ENCODE results near the gene SLK. TPM values are rescaled to one million over a fixed set of nuclear protein-coding genes. Genes with fewer than 3 reads are reported as not detected.

SLK gene
- total RNA-seq, 1 donor from 2014 or later: 42.7 TPM

DNA sequence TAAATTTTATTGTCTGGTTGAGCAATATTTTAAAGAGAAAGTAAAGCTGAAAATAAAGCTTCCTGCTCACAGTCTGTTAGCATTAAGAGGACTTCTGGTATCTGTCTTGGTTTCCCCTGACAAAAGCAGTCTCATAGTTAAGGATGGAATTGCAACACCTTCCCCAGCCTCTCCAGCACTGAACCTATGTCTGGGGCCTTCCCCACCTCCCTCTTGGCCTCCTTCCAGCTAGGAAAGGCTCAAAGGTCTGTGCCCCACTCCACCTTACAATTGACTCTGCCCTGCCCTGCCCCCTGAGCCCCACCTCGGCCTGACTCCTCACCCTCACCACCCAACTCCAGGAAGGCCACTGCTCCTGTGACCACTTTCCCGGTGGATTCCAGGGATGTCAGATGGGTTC is 85.5 kb downstream of the SLK start:
- H4K20me1 ChIP-seq (ENCODE audit: low read depth): no peaks in the 10 kb centered on the region
- no peak overlapping the region for H3K27ac Mint-ChIP-seq

DNA sequence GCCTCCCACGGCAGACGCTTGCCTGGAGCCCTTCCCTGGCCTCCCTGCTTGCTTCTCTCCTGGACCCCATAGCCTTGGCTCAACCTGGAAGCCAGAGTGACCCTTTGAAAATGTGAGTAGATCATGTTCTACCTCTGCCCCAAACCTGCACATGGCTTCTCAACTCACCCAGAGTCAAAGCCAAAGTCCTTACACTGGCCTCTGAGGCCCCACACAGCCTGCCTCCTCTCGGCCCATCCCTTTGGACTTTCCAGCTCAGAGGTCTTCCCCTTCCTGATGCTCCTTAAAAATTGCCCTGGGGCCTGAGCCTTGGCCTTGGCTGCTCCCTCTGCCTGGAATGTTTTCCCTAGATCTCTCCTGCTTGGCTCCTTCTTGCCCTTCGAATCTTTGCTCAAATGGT is 86.3 kb downstream of the SLK start:
- Mint-ChIP-seq H3K27me3 (ENCODE audit: insufficient read depth, low read depth) (peaks cover 15% of the 10 kb centered on the region), H3K36me3 (no peaks in the 10 kb centered on the region), H3K4me1 (peaks cover 24% of the 10 kb centered on the region), H3K4me3 (no peak overlapping the region), H3K27ac (no peak overlapping the region), H3K9me3 (no peaks in the 10 kb centered on the region)
- Histone ChIP-seq H3K4me1 (peaks cover 21% of the 10 kb centered on the region), H3K27me3 (no peaks in the 10 kb centered on the region), H3K9ac (no peak overlapping the region), H4K20me1 (ENCODE audit: low read depth) (no peaks in the 10 kb centered on the region), H3K79me2 (ENCODE audit: low read depth) (no peaks in the 10 kb centered on the region), H3K9me3 (ENCODE audit: low read depth) (no peaks in the 10 kb centered on the region), H3K36me3 (no peaks in the 10 kb centered on the region), H3F3A (ENCODE audit: low read depth) (peaks cover 21% of the 10 kb centered on the region), H3K4me3 (no peak overlapping the region), H3K27ac (no peak overlapping the region), H2AFZ (replicated peaks) (no peak overlapping the region), H3K4me2 (no peak overlapping the region)
- TF ChIP-seq, protein P1, sequence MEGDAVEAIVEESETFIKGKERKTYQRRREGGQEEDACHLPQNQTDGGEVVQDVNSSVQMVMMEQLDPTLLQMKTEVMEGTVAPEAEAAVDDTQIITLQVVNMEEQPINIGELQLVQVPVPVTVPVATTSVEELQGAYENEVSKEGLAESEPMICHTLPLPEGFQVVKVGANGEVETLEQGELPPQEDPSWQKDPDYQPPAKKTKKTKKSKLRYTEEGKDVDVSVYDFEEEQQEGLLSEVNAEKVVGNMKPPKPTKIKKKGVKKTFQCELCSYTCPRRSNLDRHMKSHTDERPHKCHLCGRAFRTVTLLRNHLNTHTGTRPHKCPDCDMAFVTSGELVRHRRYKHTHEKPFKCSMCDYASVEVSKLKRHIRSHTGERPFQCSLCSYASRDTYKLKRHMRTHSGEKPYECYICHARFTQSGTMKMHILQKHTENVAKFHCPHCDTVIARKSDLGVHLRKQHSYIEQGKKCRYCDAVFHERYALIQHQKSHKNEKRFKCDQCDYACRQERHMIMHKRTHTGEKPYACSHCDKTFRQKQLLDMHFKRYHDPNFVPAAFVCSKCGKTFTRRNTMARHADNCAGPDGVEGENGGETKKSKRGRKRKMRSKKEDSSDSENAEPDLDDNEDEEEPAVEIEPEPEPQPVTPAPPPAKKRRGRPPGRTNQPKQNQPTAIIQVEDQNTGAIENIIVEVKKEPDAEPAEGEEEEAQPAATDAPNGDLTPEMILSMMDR (IDR thresholded peaks at IDR 0.05): no peak
- TF ChIP-seq EZH2phosphoT487 (IDR thresholded peaks at IDR 0.05) (no peak), EZH2 (IDR thresholded peaks at IDR 0.05) (no peak)
- no peak for DNase-seq (ENCODE audit: low spot score)

More for the DNA sequence above, 85.5 kb downstream of the SLK start:
- no peaks in the 10 kb centered on the region for H3K27me3 ChIP-seq
- TF ChIP-seq EZH2phosphoT487 (IDR thresholded peaks at IDR 0.05) (no peak), EZH2 (IDR thresholded peaks at IDR 0.05) (no peak)
- TF ChIP-seq, protein P1 (IDR thresholded peaks at IDR 0.05): no peak
- H3K36me3 ChIP-seq: no peaks in the 10 kb centered on the region
- H3K9me3 ChIP-seq (ENCODE audit: low read depth): no peaks in the 10 kb centered on the region
- peaks cover 16% of the 10 kb centered on the region for H3K4me1 Mint-ChIP-seq
- no peak overlapping the region for H3K27ac ChIP-seq
- peaks cover 14% of the 10 kb centered on the region for H3F3A ChIP-seq (ENCODE audit: low read depth)
- H3K9ac ChIP-seq: no peak overlapping the region
- H3K4me3 Mint-ChIP-seq: no peak overlapping the region
- no peaks in the 10 kb centered on the region for H3K36me3 Mint-ChIP-seq
- no peak overlapping the region for H3K4me3 ChIP-seq
- no peaks in the 10 kb centered on the region for H3K9me3 Mint-ChIP-seq
- peaks cover 13% of the 10 kb centered on the region for H3K4me1 ChIP-seq
- no peaks in the 10 kb centered on the region for H3K79me2 ChIP-seq (ENCODE audit: low read depth)
- peaks cover 17% of the 10 kb centered on the region for H3K27me3 Mint-ChIP-seq (ENCODE audit: insufficient read depth, low read depth)
- DNase-seq (ENCODE audit: low spot score): no peak
- H2AFZ ChIP-seq (replicated peaks): no peak overlapping the region
- no peak overlapping the region for H3K4me2 ChIP-seq

DNA sequence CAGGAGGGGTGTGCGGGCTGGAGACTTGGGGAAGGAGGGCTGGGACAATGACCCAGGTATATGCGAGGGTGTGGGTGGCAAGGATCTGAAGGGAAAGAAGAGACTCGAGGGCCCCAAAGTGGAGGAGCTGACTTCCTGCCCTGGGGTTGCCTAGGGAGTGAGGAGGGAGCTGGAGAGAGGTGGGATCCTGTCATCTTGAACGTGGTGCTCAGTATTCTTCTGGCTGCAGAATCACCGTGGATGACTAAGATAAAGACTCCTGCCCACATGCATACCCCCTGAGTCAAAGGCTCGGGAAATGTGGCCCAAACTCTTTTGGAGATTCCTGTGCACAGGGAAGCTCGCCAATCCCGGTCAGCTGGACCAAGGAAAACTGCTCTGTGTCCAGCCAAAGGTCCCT is 87.5 kb downstream of the SLK start:
- no peak overlapping the region for H3K4me2 ChIP-seq

More for the DNA sequence above, 87.5 kb downstream of the SLK start:
- Mint-ChIP-seq H3K36me3 (no peaks in the 10 kb centered on the region), H3K4me3 (no peak overlapping the region), H3K4me1 (peaks cover 24% of the 10 kb centered on the region), H3K9me3 (no peaks in the 10 kb centered on the region), H3K27me3 (ENCODE audit: insufficient read depth, low read depth) (peaks cover 15% of the 10 kb centered on the region), H3K27ac (no peak overlapping the region)
- no peak overlapping the region for H3K4me3 ChIP-seq
- peaks cover 33% of the 10 kb centered on the region for H3F3A ChIP-seq (ENCODE audit: low read depth)
- H3K9ac ChIP-seq: no peak overlapping the region
- peaks cover 33% of the 10 kb centered on the region for H3K4me1 ChIP-seq
- no peaks in the 10 kb centered on the region for H3K79me2 ChIP-seq (ENCODE audit: low read depth)
- H3K27me3 ChIP-seq: no peaks in the 10 kb centered on the region
- H2AFZ ChIP-seq (replicated peaks): no peak overlapping the region
- no peaks in the 10 kb centered on the region for H3K36me3 ChIP-seq
- H3K27ac ChIP-seq: no peak overlapping the region
- no peaks in the 10 kb centered on the region for H3K9me3 ChIP-seq (ENCODE audit: low read depth)
- no peak for DNase-seq (ENCODE audit: low spot score)
- H4K20me1 ChIP-seq (ENCODE audit: low read depth): no peaks in the 10 kb centered on the region
- TF ChIP-seq EZH2phosphoT487 (IDR thresholded peaks at IDR 0.05): no peak
- TF ChIP-seq EZH2 (IDR thresholded peaks at IDR 0.05): no peak
- TF ChIP-seq, protein P1 (IDR thresholded peaks at IDR 0.05): no peak

Measured in neural progenitor cell (in vitro differentiated cells).